ENCODE data around the gene WASL.

GRCh38 chr7:123770378-123770777 is 21.6 kb upstream of the WASL start:
- TF ChIP-seq, protein P1, sequence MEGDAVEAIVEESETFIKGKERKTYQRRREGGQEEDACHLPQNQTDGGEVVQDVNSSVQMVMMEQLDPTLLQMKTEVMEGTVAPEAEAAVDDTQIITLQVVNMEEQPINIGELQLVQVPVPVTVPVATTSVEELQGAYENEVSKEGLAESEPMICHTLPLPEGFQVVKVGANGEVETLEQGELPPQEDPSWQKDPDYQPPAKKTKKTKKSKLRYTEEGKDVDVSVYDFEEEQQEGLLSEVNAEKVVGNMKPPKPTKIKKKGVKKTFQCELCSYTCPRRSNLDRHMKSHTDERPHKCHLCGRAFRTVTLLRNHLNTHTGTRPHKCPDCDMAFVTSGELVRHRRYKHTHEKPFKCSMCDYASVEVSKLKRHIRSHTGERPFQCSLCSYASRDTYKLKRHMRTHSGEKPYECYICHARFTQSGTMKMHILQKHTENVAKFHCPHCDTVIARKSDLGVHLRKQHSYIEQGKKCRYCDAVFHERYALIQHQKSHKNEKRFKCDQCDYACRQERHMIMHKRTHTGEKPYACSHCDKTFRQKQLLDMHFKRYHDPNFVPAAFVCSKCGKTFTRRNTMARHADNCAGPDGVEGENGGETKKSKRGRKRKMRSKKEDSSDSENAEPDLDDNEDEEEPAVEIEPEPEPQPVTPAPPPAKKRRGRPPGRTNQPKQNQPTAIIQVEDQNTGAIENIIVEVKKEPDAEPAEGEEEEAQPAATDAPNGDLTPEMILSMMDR (IDR thresholded peaks at IDR 0.05): no peak
- TF ChIP-seq POLR2A (IDR thresholded peaks at IDR 0.05) (no peak), POLR2AphosphoS5 (IDR thresholded peaks at IDR 0.05) (no peak)
